Adrenal gland (tissue), 12 donors: Measurements from ENCODE around the gene AUTS2. TPM values are rescaled to one million over a fixed set of nuclear protein-coding genes. Genes with fewer than 3 reads are reported as not detected.
A peak's percentile ranks its signal among the peaks of the same experiment; 100 is the strongest.

Source experiments
- DNase-seq, 7 donors: peaks; one replicate each; pipeline ENCODE4 v3.0.0-alpha.2; 2019 to 2020
- H3K27ac ChIP-seq, 5 donors: fragments of 200-600 bp; sonication (generic) in 4 of 5; 1 replicate in 3 of 5; 2 replicates in 2 of 5; pipeline versions ENCODE4 v1.5.1 to v1.8.0; 2016 to 2020; ENCODE audit warnings: mild to moderate bottlenecking in 1 of 5
- H3K27me3 ChIP-seq: fragments of 200-600 bp; 2 replicates; pipeline ENCODE4 v1.8.0; 2021
- H3K36me3 ChIP-seq, 2 donors: fragments of 200-600 bp; replicated peaks in 1 of 2; 1 replicate in 1 of 2; 2 replicates in 1 of 2; pipeline versions ENCODE4 v1.5.1 to v1.8.0; 2018 to 2022
- H3K4me1 ChIP-seq, 2 donors: fragments of 200-600 bp; replicated peaks in 1 of 2; 1 replicate in 1 of 2; 2 replicates in 1 of 2; pipeline versions ENCODE4 v1.5.1 to v1.8.0; 2018 to 2021
- H3K4me3 ChIP-seq, 4 donors: fragments of 200-600 bp; sonication (generic) in 3 of 4; one replicate each; pipeline ENCODE4 v1.5.1; 2016 to 2018
- H3K9me3 ChIP-seq, 3 donors: fragments of 200-600 bp; sonication (generic) in 1 of 3; replicated peaks in 1 of 3; 1 replicate in 2 of 3; 2 replicates in 1 of 3; pipeline versions ENCODE4 v1.5.1 to v1.8.0; 2016 to 2021
- POLR2A ChIP-seq, 2 donors: fragments of 450-650 bp; IDR thresholded peaks; one replicate each; pipeline ENCODE4 v1.6.1; 2017; ENCODE audit warnings: antibody characterized with exemption in 2 of 2, mild to moderate bottlenecking in 2 of 2, moderate library complexity in 1 of 2
- WGBS, 4 donors: extraction: QIAGEN DNeasy Blood & Tissue Kit in 2 of 4; methylation state at CpG; one replicate each; pipeline versions ENCODE4 v1.1.5 to v1.1.7; 2013 to 2017; 5-methylcytosine and 5-hydroxymethylcytosine counted together
- intact Hi-C, 2 donors: fragments of 100-400 bp; cut with DNase I; formaldehyde crosslinking; loops; one replicate each; pipeline versions ENCODE4 v1.14.1 to v1.15.0; 2022 to 2023
- polyA plus RNA-seq, 3 donors: library from polyadenylated mRNA; stranded (reverse); fragments of 200-250 nt in 2 of 3; fragments of 350-450 nt in 1 of 3; fragmentation: Illumina TruSeq in 1 of 3; extraction: RNeasy Lipid Tissue Mini Kit (QIAGEN cat#74804) in 1 of 3; gene quantifications; one replicate each; pipeline ENCODE4 v1.2.3, GENCODE V29; 2013 to 2014
- total RNA-seq, 9 donors: library from RNA; depleted of rRNA in 4 of 9; stranded (reverse); fragments of >200 nt in 4 of 9; fragments of 120-200 nt in 1 of 9; fragmentation: NEBNext Ultra II Directional in 1 of 9; extraction: Animal tissue kit (Norgen Biotek cat#: 25700) in 1 of 9; gene quantifications; one replicate each; pipeline versions ENCODE4 v1.1.0 to v1.2.4, GENCODE V29; 2013 to 2023
- TF ChIP-seq, protein P1 (sequence below), 6 experiments: fragments of 450-650 bp in 4 of 6; fragments of 200-600 bp in 2 of 6; sonication (generic) in 1 of 6; IDR thresholded peaks; 1 replicate in 5 of 6; 2 replicates in 1 of 6; pipeline versions ENCODE4 v1.5.1 to v1.8.0; 2016 to 2021; ENCODE audit warnings: antibody characterized with exemption in 6 of 6, mild to moderate bottlenecking in 2 of 6, moderate library complexity in 1 of 6
- donor health status: healthy with polysubstance abuse.
- donor health status: Bipolar disorder and iron deficiency.
- donor health status: DM: yes; HTN: yes; CAD: no.
- donor health status: DM: no; HTN: no; CAD: no.
- donor health status: DM: no; HTN: no; CAD: no.
- donor health status: DM: yes; HTN: yes; CAD: no.

The AUTS2 gene
- total and polyA plus RNA-seq, 12 donors: 6.4 to 44.0 (median 15.2) TPM

DNA sequence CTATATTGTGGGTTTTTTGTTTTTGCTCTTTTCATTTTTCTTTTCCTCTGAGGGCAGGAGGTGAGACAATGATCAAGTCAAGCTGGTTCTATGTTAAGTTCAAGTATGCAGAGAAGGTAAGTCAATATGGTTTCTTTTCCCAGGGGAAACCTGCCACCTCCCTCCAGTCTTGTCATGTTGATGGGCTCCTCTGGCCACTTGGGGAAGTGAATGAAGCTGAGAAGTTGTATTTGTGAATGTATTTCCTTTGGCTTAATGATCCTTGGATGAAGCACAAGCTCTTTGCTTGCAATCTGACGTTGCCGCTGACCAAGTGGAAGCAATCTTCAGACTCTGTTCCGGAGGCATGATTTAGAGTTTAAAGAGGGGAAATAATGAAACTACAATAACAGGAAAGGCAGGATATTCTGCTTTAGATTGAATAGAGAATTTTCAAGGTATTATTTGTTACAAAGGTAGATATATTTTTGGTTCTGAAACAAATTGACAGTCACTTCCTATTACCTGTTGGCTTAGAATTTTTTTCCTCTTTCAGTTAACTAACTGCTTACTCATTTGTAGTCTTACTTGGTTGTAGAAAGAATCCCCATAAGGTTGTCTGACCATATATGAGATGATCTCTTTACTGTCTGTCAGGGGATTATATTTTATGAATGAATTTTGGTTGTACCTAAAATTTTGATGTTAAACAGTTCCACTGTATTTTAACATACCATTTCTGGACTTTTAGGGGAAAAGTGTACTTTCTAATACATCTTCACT, 369.6 kb downstream of the AUTS2 start:
- TF ChIP-seq POLR2A (IDR thresholded peaks at IDR 0.05): no peak
- TF ChIP-seq, protein P1, sequence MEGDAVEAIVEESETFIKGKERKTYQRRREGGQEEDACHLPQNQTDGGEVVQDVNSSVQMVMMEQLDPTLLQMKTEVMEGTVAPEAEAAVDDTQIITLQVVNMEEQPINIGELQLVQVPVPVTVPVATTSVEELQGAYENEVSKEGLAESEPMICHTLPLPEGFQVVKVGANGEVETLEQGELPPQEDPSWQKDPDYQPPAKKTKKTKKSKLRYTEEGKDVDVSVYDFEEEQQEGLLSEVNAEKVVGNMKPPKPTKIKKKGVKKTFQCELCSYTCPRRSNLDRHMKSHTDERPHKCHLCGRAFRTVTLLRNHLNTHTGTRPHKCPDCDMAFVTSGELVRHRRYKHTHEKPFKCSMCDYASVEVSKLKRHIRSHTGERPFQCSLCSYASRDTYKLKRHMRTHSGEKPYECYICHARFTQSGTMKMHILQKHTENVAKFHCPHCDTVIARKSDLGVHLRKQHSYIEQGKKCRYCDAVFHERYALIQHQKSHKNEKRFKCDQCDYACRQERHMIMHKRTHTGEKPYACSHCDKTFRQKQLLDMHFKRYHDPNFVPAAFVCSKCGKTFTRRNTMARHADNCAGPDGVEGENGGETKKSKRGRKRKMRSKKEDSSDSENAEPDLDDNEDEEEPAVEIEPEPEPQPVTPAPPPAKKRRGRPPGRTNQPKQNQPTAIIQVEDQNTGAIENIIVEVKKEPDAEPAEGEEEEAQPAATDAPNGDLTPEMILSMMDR (IDR thresholded peaks at IDR 0.05): peak in 1 of 6 experiments; percentile 13
- Histone ChIP-seq H3K4me3 (peak overlapping the region in 1 of 4 donors; percentile 5), H3K36me3 (no peaks in the 10 kb centered on the region), H3K27ac (peak overlapping the region in 1 of 5 donors; percentile 3), H3K27me3 (no peaks in the 10 kb centered on the region), H3K4me1 (peaks cover 2 to 26% of the 10 kb centered on the region in 2 donors), H3K9me3 (no peaks in the 10 kb centered on the region)
- WGBS, 4 donors: 33 to 49% (median 42%) methylated on average over 3 of the region's 3 CpGs
- no peak for DNase-seq
- intact Hi-C loops: no loop called here

DNA sequence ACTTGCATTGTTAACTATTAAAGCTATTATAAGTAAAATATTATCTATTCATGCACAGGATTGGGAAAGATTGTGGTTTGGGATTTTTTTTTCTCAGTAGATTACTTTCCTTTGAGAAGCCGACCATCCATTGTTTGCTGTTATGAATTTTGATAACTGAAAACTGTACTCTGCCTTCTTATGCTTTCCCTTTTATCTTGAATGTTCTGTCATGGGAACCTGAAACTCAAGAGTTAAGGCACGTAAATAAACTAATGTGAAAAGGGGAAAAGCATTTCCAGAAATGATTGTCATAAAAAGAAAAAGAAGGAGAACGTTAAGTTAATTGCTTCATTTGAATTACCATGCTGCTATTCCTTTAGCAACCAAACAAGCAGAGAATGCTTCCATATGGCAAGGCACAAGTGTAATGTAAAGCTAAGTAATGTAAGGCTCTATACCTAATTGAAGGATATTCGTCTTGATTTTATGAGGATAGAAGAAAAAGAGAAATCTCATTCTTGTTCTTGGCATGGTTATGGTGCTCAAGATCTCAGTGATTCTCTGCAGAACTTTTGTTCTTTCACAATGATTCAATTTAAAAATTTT, 370.8 kb downstream of the AUTS2 start:
- 78 to 86% (median 83%) methylated on average over 4 of the region's 4 CpGs for WGBS, 4 donors
- no peaks in the 10 kb centered on the region for H3K9me3 ChIP-seq
- H3K27me3 ChIP-seq: no peaks in the 10 kb centered on the region
- no peak for DNase-seq
- TF ChIP-seq POLR2A (IDR thresholded peaks at IDR 0.05): no peak
- TF ChIP-seq, protein P1 (IDR thresholded peaks at IDR 0.05): no peak
- intact Hi-C loops: no loop called here
- peaks cover 0 to 19% of the 10 kb centered on the region in 2 donors for H3K4me1 ChIP-seq
- H3K36me3 ChIP-seq: no peaks in the 10 kb centered on the region
- no peak overlapping the region for H3K27ac ChIP-seq
- no peak overlapping the region for H3K4me3 ChIP-seq

DNA sequence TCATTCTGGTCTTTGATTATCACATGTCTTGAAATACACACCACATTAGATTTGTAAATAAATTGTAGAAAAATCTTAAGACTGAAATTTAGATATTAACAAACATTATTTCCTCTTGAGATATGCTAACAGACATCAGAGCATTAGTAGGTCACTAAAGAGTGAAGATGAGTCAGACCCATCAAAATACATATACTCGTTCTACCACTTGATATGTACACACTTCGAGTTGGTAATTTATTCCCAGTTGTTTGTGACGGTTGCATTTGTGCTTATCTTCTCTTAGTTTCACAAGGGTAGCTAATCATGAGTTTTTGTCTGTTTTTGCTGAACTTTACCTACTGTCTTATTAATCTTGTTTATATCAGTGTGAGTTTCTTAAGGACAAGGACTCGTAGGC, 383.4 kb downstream of the AUTS2 start:
- no peak for TF ChIP-seq POLR2A (IDR thresholded peaks at IDR 0.05)
- TF ChIP-seq, protein P1 (IDR thresholded peaks at IDR 0.05): no peak
- 36 to 59% (median 43%) methylated on average over 4 of the region's 4 CpGs for whole genome bisulfite sequencing, 4 donors
- intact Hi-C loops: no loop called here
- H3K4me3 ChIP-seq: no peak overlapping the region
- no peaks in the 10 kb centered on the region for H3K27me3 ChIP-seq
- H3K4me1 ChIP-seq: peaks cover 0 to 5% of the 10 kb centered on the region in 2 donors
- no peak for DNase-seq
- H3K9me3 ChIP-seq: no peaks in the 10 kb centered on the region
- H3K27ac ChIP-seq: no peak overlapping the region
- H3K36me3 ChIP-seq: no peaks in the 10 kb centered on the region

DNA sequence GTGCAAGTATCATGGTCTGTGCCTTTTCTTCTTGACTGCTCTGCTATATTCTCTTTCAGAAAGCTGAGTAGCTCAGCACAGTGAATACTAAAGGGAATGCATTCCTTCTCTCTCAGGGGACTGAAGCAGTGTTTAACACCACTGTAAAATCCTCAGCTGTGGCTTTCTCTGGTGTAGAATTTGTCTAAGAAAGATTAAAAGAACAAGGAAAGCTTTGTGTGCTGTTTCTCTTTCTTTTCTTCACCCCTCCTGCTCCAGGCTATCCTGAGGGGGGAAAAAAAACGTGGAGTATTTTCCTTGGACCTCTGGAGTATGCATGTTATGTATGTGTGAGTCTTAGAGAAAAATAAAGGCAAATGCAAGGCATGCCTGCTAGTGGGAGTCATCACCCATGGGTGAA, 383.9 kb downstream of the AUTS2 start:
- Histone ChIP-seq H3K9me3 (no peaks in the 10 kb centered on the region), H3K4me3 (no peak overlapping the region), H3K27ac (no peak overlapping the region), H3K36me3 (no peaks in the 10 kb centered on the region), H3K4me1 (peaks cover 0 to 5% of the 10 kb centered on the region in 2 donors), H3K27me3 (no peaks in the 10 kb centered on the region)
- no peak for TF ChIP-seq POLR2A (IDR thresholded peaks at IDR 0.05)
- TF ChIP-seq, protein P1 (IDR thresholded peaks at IDR 0.05): no peak
- DNase-seq: no peak
- intact Hi-C loops: no loop called here
- WGBS, 4 donors: 35 to 52% (median 50%) methylated on average over 1 of the region's 1 CpG
